Parathyroid adenoma (tissue), 2 donors: Measurements from ENCODE around the gene BIRC2.

ENCODE experiments used
- H2AFZ ChIP-seq: fragments of 300-600 bp; sonication (generic); one replicate; pipeline ENCODE4 v1.7.0; 2017; ENCODE audit warnings: antibody characterized with exemption, mild to moderate bottlenecking
- H3K27ac ChIP-seq: fragments of 300-600 bp; sonication (generic); one replicate; pipeline ENCODE4 v1.7.0; 2017
- H3K27me3 ChIP-seq: fragments of 300-600 bp; sonication (generic); one replicate; pipeline ENCODE4 v1.7.0; 2017; ENCODE audit warnings: low read length; ENCODE audit not compliant: control insufficient read depth, insufficient read depth
- H3K36me3 ChIP-seq: fragments of 300-600 bp; sonication (generic); one replicate; pipeline ENCODE4 v1.7.0; 2017; ENCODE audit warnings: low read length; ENCODE audit not compliant: control insufficient read depth, insufficient read depth
- H3K4me1 ChIP-seq: fragments of 300-600 bp; sonication (generic); one replicate; pipeline ENCODE4 v1.7.0; 2017; ENCODE audit warnings: control low read depth
- H3K4me2 ChIP-seq: fragments of 300-600 bp; sonication (generic); one replicate; pipeline ENCODE4 v1.7.0; 2017; ENCODE audit warnings: low read length
- H3K4me3 ChIP-seq: fragments of 300-600 bp; sonication (generic); one replicate; pipeline ENCODE4 v1.7.0; 2017; ENCODE audit warnings: low read depth, low read length
- H3K79me2 ChIP-seq: fragments of 300-600 bp; sonication (generic); one replicate; pipeline ENCODE4 v1.7.0; 2017; ENCODE audit warnings: control low read depth
- H3K9ac ChIP-seq: fragments of 300-600 bp; sonication (generic); one replicate; pipeline ENCODE4 v1.7.0; 2017; ENCODE audit warnings: mild to moderate bottlenecking
- H3K9me3 ChIP-seq: fragments of 300-600 bp; sonication (generic); one replicate; pipeline ENCODE4 v1.7.0; 2017; ENCODE audit warnings: low read length; ENCODE audit not compliant: control insufficient read depth
- CTCF ChIP-seq: fragments of 300-600 bp; sonication (generic); IDR thresholded peaks from one replicate; pipeline ENCODE4 v1.7.0; 2017; ENCODE audit warnings: antibody characterized with exemption, mild to moderate bottlenecking
- donor health status: primary hyperparathyroidism.

The BIRC2 gene

GRCh38 chr11:102396708-102397563 lies 49.9 kb downstream of the BIRC2 start:
- no peak overlapping the region for H2AFZ ChIP-seq
- no peaks in the 10 kb centered on the region for H3K79me2 ChIP-seq
- H3K9ac ChIP-seq = no peak overlapping the region
- TF ChIP-seq CTCF = no peak
- H3K27ac ChIP-seq = no peak overlapping the region
- no peaks in the 10 kb centered on the region for H3K4me1 ChIP-seq
- H3K4me3 ChIP-seq = no peak overlapping the region
- no peaks in the 10 kb centered on the region for H3K27me3 ChIP-seq
- no peak overlapping the region for H3K4me2 ChIP-seq
- H3K9me3 ChIP-seq = no peaks in the 10 kb centered on the region
- H3K36me3 ChIP-seq = no peaks in the 10 kb centered on the region

GRCh38 chr11:102398297-102398696 lies 51.3 kb downstream of the BIRC2 start:
- Histone ChIP-seq H3K79me2 (no peaks in the 10 kb centered on the region), H3K36me3 (no peaks in the 10 kb centered on the region), H3K27ac (no peak overlapping the region), H3K9me3 (no peaks in the 10 kb centered on the region), H2AFZ (no peak overlapping the region), H3K4me1 (no peaks in the 10 kb centered on the region), H3K4me3 (no peak overlapping the region), H3K27me3 (no peaks in the 10 kb centered on the region), H3K9ac (no peak overlapping the region), H3K4me2 (no peak overlapping the region)
- TF ChIP-seq CTCF = no peak

GRCh38 chr11:102399189-102399588 lies 52.2 kb downstream of the BIRC2 start:
- H3K4me2 ChIP-seq = no peak overlapping the region
- H3K4me1 ChIP-seq = no peaks in the 10 kb centered on the region
- no peak overlapping the region for H3K27ac ChIP-seq
- TF ChIP-seq CTCF = no peak
- no peaks in the 10 kb centered on the region for H3K36me3 ChIP-seq
- H3K9ac ChIP-seq = no peak overlapping the region
- no peaks in the 10 kb centered on the region for H3K79me2 ChIP-seq
- no peak overlapping the region for H2AFZ ChIP-seq
- H3K27me3 ChIP-seq = no peaks in the 10 kb centered on the region
- H3K4me3 ChIP-seq = no peak overlapping the region
- no peaks in the 10 kb centered on the region for H3K9me3 ChIP-seq

GRCh38 chr11:102400603-102401002 lies 53.6 kb downstream of the BIRC2 start:
- Histone ChIP-seq H3K4me2 (no peak overlapping the region), H3K4me1 (no peaks in the 10 kb centered on the region), H3K4me3 (no peak overlapping the region), H3K36me3 (no peaks in the 10 kb centered on the region), H3K9me3 (no peaks in the 10 kb centered on the region), H3K27ac (no peak overlapping the region), H2AFZ (no peak overlapping the region), H3K27me3 (no peaks in the 10 kb centered on the region), H3K9ac (no peak overlapping the region), H3K79me2 (no peaks in the 10 kb centered on the region)
- TF ChIP-seq CTCF = no peak

- H2AFZ ChIP-seq = no peak overlapping the region
- H3K36me3 ChIP-seq = no peaks in the 10 kb centered on the region
- H3K4me3 ChIP-seq = no peak overlapping the region
- no peak for TF ChIP-seq CTCF
- no peaks in the 10 kb centered on the region for H3K4me1 ChIP-seq
- H3K9me3 ChIP-seq = no peaks in the 10 kb centered on the region
- no peak overlapping the region for H3K9ac ChIP-seq
- H3K27me3 ChIP-seq = no peaks in the 10 kb centered on the region
- H3K79me2 ChIP-seq = no peaks in the 10 kb centered on the region
- H3K4me2 ChIP-seq = no peak overlapping the region
- H3K27ac ChIP-seq = no peak overlapping the region
These were observed 54.9 kb downstream of the BIRC2 start for GRCh38 chr11:102401905-102402304.
